A549 (cell line): ENCODE measurements around the gene RELN.

Source experiments
- CEBPB ChIP-seq, 2 experiments: fragments of >200 bp in 1 of 2; sonication (Bioruptor Twin) in 1 of 2; formaldehyde crosslinking in 1 of 2; IDR thresholded peaks; 2 replicates each; pipeline ENCODE4 v1.6.1; 2012 to 2016
- CHD2 ChIP-seq: fragments of 150-350 bp; IDR thresholded peaks from 2 replicates; pipeline ENCODE4 v1.6.1; 2014; ENCODE audit warnings: low read length; ENCODE audit not compliant: partially characterized antibody
- CTCF ChIP-seq: fragments of >200 bp; sonication (Bioruptor Twin); formaldehyde crosslinking; IDR thresholded peaks from 3 replicates; pipeline ENCODE4 v1.5.1; 2016
- EP300 ChIP-seq, 2 experiments: fragments of >200 bp; sonication (Bioruptor Twin); formaldehyde crosslinking; IDR thresholded peaks; 2 replicates in 1 of 2; 3 replicates in 1 of 2; pipeline ENCODE4 v1.6.1; 2016 to 2017
- HMGXB4 ChIP-seq: fragments of 250-450 bp; sonication (Bioruptor Pico); IDR thresholded peaks from 2 replicates; pipeline ENCODE4 v1.5.0; 2021; ENCODE audit warnings: mild to moderate bottlenecking, moderate library complexity, borderline replicate concordance
- HOXA7 ChIP-seq: fragments of 250-450 bp; sonication (Bioruptor Pico); IDR thresholded peaks from 2 replicates; pipeline ENCODE4 v1.5.0; 2020; ENCODE audit warnings: mild to moderate bottlenecking, moderate library complexity
- NFE2L2 ChIP-seq: fragments of 150-350 bp; conservative IDR thresholded peaks from 2 replicates; pipeline ENCODE4 v1.6.1; 2014; ENCODE audit warnings: low read length
- POLR2A ChIP-seq: IDR thresholded peaks from 2 replicates; pipeline ENCODE4 v1.6.1; 2012; ENCODE audit warnings: mild to moderate bottlenecking, low read length
- RFX5 ChIP-seq: fragments of 450-650 bp; IDR thresholded peaks from 2 replicates; pipeline ENCODE4 v1.7.1; 2014; ENCODE audit warnings: antibody characterized with exemption, mild to moderate bottlenecking, moderate library complexity
- TF ChIP-seq, protein P1 (sequence below): fragments of 200-600 bp; sonication (generic); IDR thresholded peaks from 2 replicates; pipeline ENCODE4 v1.6.1; 2016; ENCODE audit warnings: antibody characterized with exemption, mild to moderate bottlenecking, moderate library complexity
- TF ChIP-seq, protein P2 (sequence below): IDR thresholded peaks from 2 replicates; pipeline ENCODE4 v1.6.1; 2012
- TF ChIP-seq, protein P3 (sequence below): fragments of >200 bp; sonication (Bioruptor Twin); formaldehyde crosslinking; IDR thresholded peaks from 2 replicates; pipeline ENCODE4 v1.6.1; 2016

GRCh38 chr7:103649052-103649451 is 340.4 kb downstream of the RELN start:
- no peak for TF ChIP-seq NFE2L2
- no peak for TF ChIP-seq POLR2A
- TF ChIP-seq, protein P1, sequence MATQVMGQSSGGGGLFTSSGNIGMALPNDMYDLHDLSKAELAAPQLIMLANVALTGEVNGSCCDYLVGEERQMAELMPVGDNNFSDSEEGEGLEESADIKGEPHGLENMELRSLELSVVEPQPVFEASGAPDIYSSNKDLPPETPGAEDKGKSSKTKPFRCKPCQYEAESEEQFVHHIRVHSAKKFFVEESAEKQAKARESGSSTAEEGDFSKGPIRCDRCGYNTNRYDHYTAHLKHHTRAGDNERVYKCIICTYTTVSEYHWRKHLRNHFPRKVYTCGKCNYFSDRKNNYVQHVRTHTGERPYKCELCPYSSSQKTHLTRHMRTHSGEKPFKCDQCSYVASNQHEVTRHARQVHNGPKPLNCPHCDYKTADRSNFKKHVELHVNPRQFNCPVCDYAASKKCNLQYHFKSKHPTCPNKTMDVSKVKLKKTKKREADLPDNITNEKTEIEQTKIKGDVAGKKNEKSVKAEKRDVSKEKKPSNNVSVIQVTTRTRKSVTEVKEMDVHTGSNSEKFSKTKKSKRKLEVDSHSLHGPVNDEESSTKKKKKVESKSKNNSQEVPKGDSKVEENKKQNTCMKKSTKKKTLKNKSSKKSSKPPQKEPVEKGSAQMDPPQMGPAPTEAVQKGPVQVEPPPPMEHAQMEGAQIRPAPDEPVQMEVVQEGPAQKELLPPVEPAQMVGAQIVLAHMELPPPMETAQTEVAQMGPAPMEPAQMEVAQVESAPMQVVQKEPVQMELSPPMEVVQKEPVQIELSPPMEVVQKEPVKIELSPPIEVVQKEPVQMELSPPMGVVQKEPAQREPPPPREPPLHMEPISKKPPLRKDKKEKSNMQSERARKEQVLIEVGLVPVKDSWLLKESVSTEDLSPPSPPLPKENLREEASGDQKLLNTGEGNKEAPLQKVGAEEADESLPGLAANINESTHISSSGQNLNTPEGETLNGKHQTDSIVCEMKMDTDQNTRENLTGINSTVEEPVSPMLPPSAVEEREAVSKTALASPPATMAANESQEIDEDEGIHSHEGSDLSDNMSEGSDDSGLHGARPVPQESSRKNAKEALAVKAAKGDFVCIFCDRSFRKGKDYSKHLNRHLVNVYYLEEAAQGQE: no peak
- TF ChIP-seq CTCF: no peak
- no peak for TF ChIP-seq EP300 (IDR thresholded peaks at IDR 0.05)
- TF ChIP-seq CHD2: no peak
- TF ChIP-seq, protein P2, sequence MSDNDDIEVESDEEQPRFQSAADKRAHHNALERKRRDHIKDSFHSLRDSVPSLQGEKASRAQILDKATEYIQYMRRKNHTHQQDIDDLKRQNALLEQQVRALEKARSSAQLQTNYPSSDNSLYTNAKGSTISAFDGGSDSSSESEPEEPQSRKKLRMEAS: no peak
- TF ChIP-seq HOXA7 (CRISPR knock-in tag): no peak
- TF ChIP-seq RFX5: no peak
- TF ChIP-seq, protein P3, sequence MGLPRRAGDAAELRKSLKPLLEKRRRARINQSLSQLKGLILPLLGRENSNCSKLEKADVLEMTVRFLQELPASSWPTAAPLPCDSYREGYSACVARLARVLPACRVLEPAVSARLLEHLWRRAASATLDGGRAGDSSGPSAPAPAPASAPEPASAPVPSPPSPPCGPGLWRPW: no peak
- TF ChIP-seq HMGXB4 (CRISPR knock-in tag): no peak
- TF ChIP-seq CEBPB (IDR thresholded peaks at IDR 0.05): no peak
